Neural progenitor cell (in vitro differentiated cells): Measurements from ENCODE around the gene GADL1. TPM values are rescaled to one million over a fixed set of nuclear protein-coding genes. Genes with fewer than 3 reads are reported as not detected.

Experiments used
- DNase-seq: peaks from one replicate; pipeline ENCODE4 v3.0.0-alpha.2; 2016; ENCODE audit warnings: low spot score
- H2AFZ ChIP-seq: fragments of 200-600 bp; sonication (generic); replicated peaks from 2 replicates; pipeline ENCODE4 v1.6.1; 2016; ENCODE audit warnings: antibody characterized with exemption
- H3F3A ChIP-seq: fragments of 200-600 bp; sonication (generic); 2 replicates; pipeline ENCODE4 v1.6.1; 2016; ENCODE audit warnings: antibody characterized with exemption, low read depth
- H3K27ac ChIP-seq: fragments of 200-600 bp; sonication (generic); 2 replicates; pipeline ENCODE4 v1.5.1; 2016; ENCODE audit warnings: mild to moderate bottlenecking
- H3K27me3 ChIP-seq: fragments of 200-600 bp; sonication (generic); 2 replicates; pipeline ENCODE4 v1.6.1; 2016; ENCODE audit warnings: mild to moderate bottlenecking, moderate library complexity
- H3K36me3 ChIP-seq: fragments of 200-600 bp; sonication (generic); 2 replicates; pipeline ENCODE4 v1.5.1; 2016
- H3K4me1 ChIP-seq: fragments of 200-600 bp; sonication (generic); 2 replicates; pipeline ENCODE4 v1.6.1; 2016; ENCODE audit warnings: mixed run types
- H3K4me2 ChIP-seq: fragments of 200-600 bp; sonication (generic); 2 replicates; pipeline ENCODE4 v1.6.1; 2016
- H3K4me3 ChIP-seq: fragments of 200-600 bp; sonication (generic); 2 replicates; pipeline ENCODE4 v1.5.1; 2016
- H3K79me2 ChIP-seq: fragments of 200-600 bp; sonication (generic); 2 replicates; pipeline ENCODE4 v1.6.1; 2016; ENCODE audit warnings: low read depth
- H3K9ac ChIP-seq: fragments of 200-600 bp; sonication (generic); 2 replicates; pipeline ENCODE4 v1.6.1; 2016
- H3K9me3 ChIP-seq: fragments of 200-600 bp; sonication (generic); 2 replicates; pipeline ENCODE4 v1.5.1; 2016; ENCODE audit warnings: low read depth
- H4K20me1 ChIP-seq: fragments of 200-600 bp; sonication (generic); 2 replicates; pipeline ENCODE4 v1.6.1; 2016; ENCODE audit warnings: low read depth
- H3K27ac Mint-ChIP-seq: 3 replicates; pipeline ENCODE4 v1.8.0; 2021; ENCODE audit warnings: mixed read lengths
- H3K27me3 Mint-ChIP-seq: 2 replicates; pipeline ENCODE4 v1.8.0; 2022; ENCODE audit warnings: low read depth, mild to moderate bottlenecking, inconsistent platforms, moderate library complexity, mixed read lengths; ENCODE audit not compliant: insufficient read depth
- H3K36me3 Mint-ChIP-seq: 3 replicates; pipeline ENCODE4 v1.8.0; 2021; ENCODE audit warnings: mixed read lengths
- H3K4me1 Mint-ChIP-seq: 3 replicates; pipeline ENCODE4 v1.8.0; 2021; ENCODE audit warnings: mixed read lengths
- H3K4me3 Mint-ChIP-seq: 3 replicates; pipeline ENCODE4 v1.8.0; 2021; ENCODE audit warnings: mild to moderate bottlenecking, moderate library complexity, mixed read lengths
- H3K9me3 Mint-ChIP-seq: 3 replicates; pipeline ENCODE4 v1.8.0; 2020; ENCODE audit warnings: mixed read lengths
- CTCF ChIP-seq: fragments of 200-600 bp; sonication (generic); IDR thresholded peaks from 2 replicates; pipeline ENCODE4 v1.5.1; 2017; ENCODE audit warnings: antibody characterized with exemption, mild to moderate bottlenecking
- EZH2 ChIP-seq: fragments of 200-600 bp; sonication (generic); IDR thresholded peaks from 2 replicates; pipeline ENCODE4 v1.6.1; 2017; ENCODE audit warnings: antibody characterized with exemption, mild to moderate bottlenecking, moderate library complexity
- EZH2phosphoT487 ChIP-seq: fragments of 200-600 bp; sonication (generic); IDR thresholded peaks from 2 replicates; pipeline ENCODE4 v1.6.1; 2017; ENCODE audit warnings: antibody characterized with exemption
- total RNA-seq: library from RNA; depleted of rRNA; stranded (reverse); fragments of >200 nt; gene quantifications from 2 replicates; pipeline ENCODE4 v1.2.3, GENCODE V29; 2015; ENCODE audit warnings: low replicate concordance

The GADL1 gene
- total RNA-seq, 1 donor from 2014 or later, result not detected

DNA sequence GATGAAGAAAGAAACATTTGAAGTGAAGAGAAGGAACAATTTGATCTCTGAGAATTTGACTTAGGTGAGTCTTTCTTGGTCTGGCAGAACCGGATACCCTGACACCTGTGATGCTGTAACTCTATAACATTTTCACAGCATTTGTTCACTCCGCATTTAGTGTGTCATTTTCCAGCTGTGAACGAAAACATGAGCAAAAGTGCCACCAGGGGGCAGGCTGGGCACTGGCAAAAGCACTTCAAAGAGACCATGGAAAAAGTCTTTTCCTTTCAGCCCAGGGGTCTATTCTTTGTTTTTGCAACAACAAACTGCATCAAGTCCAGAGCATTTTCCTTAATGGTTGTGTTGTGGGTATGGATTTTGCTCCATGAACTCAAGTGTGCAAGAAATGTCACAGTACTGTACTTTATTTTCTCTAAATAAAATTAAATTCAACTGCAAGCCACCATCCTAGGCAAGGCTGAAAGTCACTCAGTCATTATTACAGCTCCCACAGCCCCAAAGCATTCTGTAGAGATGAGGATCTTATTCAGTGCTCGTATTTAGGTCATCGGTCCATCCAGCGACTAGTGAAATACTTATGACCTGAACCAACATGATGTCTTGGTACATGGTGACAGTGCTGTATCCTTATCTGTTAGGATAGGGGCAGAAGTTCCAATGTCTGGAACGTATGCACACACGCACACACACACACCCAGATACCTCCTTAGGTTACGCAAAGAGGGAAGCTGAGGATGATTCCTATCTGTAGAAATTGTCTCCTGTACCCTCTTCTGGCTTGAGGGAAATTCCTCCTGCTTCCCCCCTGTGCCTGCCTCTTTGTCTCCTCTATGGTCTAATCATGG is 125.5 kb downstream of the GADL1 start:
- H4K20me1 ChIP-seq, result no peaks in the 10 kb centered on the region
- Mint-ChIP-seq H3K4me3 (no peak overlapping the region), H3K9me3 (no peaks in the 10 kb centered on the region), H3K36me3 (no peaks in the 10 kb centered on the region), H3K4me1 (peaks cover 13% of the 10 kb centered on the region), H3K27ac (no peak overlapping the region), H3K27me3 (peaks cover 6% of the 10 kb centered on the region)
- TF ChIP-seq EZH2 (no peak), CTCF (peak; percentile 93)
- H3K79me2 ChIP-seq, result no peaks in the 10 kb centered on the region
- no peak overlapping the region for H3K27ac ChIP-seq
- no peak overlapping the region for H3K9ac ChIP-seq
- peak; percentile 81 for DNase-seq
- H3K4me2 ChIP-seq, result no peak overlapping the region
- no peaks in the 10 kb centered on the region for H3K36me3 ChIP-seq
- H3K9me3 ChIP-seq, result no peaks in the 10 kb centered on the region
- H3K27me3 ChIP-seq, result no peaks in the 10 kb centered on the region
- H3K4me3 ChIP-seq, result no peak overlapping the region
- no peaks in the 10 kb centered on the region for H3F3A ChIP-seq
- peak overlapping the region; percentile 45 for H2AFZ ChIP-seq
- H3K4me1 ChIP-seq, result peaks cover 8% of the 10 kb centered on the region

GRCh38 chr3:30768046-30768445 is 126.4 kb downstream of the GADL1 start:
- Mint-ChIP-seq H3K27ac (no peak overlapping the region), H3K9me3 (no peaks in the 10 kb centered on the region), H3K36me3 (no peaks in the 10 kb centered on the region), H3K27me3 (peaks cover 6% of the 10 kb centered on the region), H3K4me1 (peaks cover 13% of the 10 kb centered on the region), H3K4me3 (no peak overlapping the region)
- Histone ChIP-seq H3K4me3 (no peak overlapping the region), H3K27ac (no peak overlapping the region), H3K4me1 (peaks cover 8% of the 10 kb centered on the region), H3F3A (no peaks in the 10 kb centered on the region), H4K20me1 (no peaks in the 10 kb centered on the region), H3K36me3 (no peaks in the 10 kb centered on the region), H3K9me3 (no peaks in the 10 kb centered on the region), H3K4me2 (no peak overlapping the region), H3K27me3 (no peaks in the 10 kb centered on the region), H2AFZ (peak overlapping the region; percentile 45), H3K9ac (no peak overlapping the region), H3K79me2 (no peaks in the 10 kb centered on the region)
- DNase-seq, result no peak
- no peak for TF ChIP-seq EZH2phosphoT487
- TF ChIP-seq EZH2, result no peak
- no peak for TF ChIP-seq CTCF

DNA sequence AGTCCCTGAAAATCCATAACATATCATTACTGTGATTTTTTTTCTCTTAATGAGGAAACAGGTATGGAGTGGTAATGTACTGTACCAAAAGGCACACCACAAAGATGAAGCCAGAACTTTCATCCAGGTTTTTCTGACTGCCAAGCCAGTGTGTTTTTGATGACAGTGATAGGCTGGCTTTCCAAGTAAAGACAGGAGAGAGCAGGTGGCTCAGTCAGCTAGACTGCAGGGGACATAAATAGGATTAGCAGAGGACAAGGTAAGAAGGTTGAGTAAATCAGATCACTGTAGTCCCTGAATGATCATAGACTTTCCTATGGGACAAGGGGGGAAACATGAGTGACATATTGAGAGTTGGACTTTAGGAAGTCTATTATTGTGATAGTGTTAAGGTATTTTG is 127.9 kb downstream of the GADL1 start:
- Mint-ChIP-seq H3K36me3 (no peaks in the 10 kb centered on the region), H3K9me3 (no peaks in the 10 kb centered on the region), H3K27ac (no peak overlapping the region), H3K4me1 (peaks cover 8% of the 10 kb centered on the region), H3K27me3 (peaks cover 6% of the 10 kb centered on the region), H3K4me3 (no peak overlapping the region)
- Histone ChIP-seq H3K4me3 (no peak overlapping the region), H3K79me2 (no peaks in the 10 kb centered on the region), H3K36me3 (no peaks in the 10 kb centered on the region), H3K9ac (no peak overlapping the region), H3K4me1 (peaks cover 8% of the 10 kb centered on the region), H4K20me1 (no peaks in the 10 kb centered on the region), H3K27me3 (no peaks in the 10 kb centered on the region), H3F3A (no peaks in the 10 kb centered on the region), H3K9me3 (no peaks in the 10 kb centered on the region), H2AFZ (no peak overlapping the region), H3K27ac (no peak overlapping the region), H3K4me2 (no peak overlapping the region)
- no peak for DNase-seq
- TF ChIP-seq EZH2 (no peak), CTCF (no peak), EZH2phosphoT487 (no peak)
